GM12878 (cell line): Measurements from ENCODE around the gene SYT8.

ENCODE experiments used
- ATF7 ChIP-seq: fragments of 450-650 bp; IDR thresholded peaks from 2 replicates; pipeline ENCODE4 v1.6.1; 2016; ENCODE audit warnings: low read depth, mild to moderate bottlenecking
- CTCF ChIP-seq, 3 experiments: IDR thresholded peaks in 2 of 3; conservative IDR thresholded peaks in 1 of 3; 2 replicates each; pipeline ENCODE4 v1.5.1; 2011; ENCODE audit warnings: low read depth in 3 of 3, low read length in 3 of 3, mild to moderate bottlenecking in 3 of 3, control low read depth in 2 of 3, moderate library complexity in 2 of 3, inconsistent platforms in 1 of 3, mixed read lengths in 1 of 3; ENCODE audit not compliant: control insufficient read depth in 2 of 3, insufficient read depth in 1 of 3; ENCODE audit errors: extremely low read depth in 1 of 3
- EZH2 ChIP-seq: IDR thresholded peaks from 2 replicates; pipeline ENCODE4 v1.6.1; 2012; ENCODE audit warnings: low read depth, mild to moderate bottlenecking, control low read depth, inconsistent platforms, low read length, borderline replicate concordance; ENCODE audit not compliant: control insufficient read depth
- MTA3 ChIP-seq: IDR thresholded peaks from 2 replicates; pipeline ENCODE4 v1.6.1; 2012; ENCODE audit warnings: low read length, inconsistent platforms, borderline replicate concordance
- SREBF1 ChIP-seq: IDR thresholded peaks from 2 replicates; pipeline ENCODE4 v1.6.1; 2012; ENCODE audit warnings: mild to moderate bottlenecking, low read length
- TF ChIP-seq, protein P1 (sequence below): IDR thresholded peaks from 2 replicates; pipeline ENCODE4 v1.6.1; 2012; ENCODE audit warnings: low read depth, low read length, improper control_type of control experiment
- TF ChIP-seq, protein P2 (sequence below): IDR thresholded peaks from 2 replicates; pipeline ENCODE4 v1.6.1; 2011; ENCODE audit warnings: mild to moderate bottlenecking, low read depth, low read length, moderate library complexity; ENCODE audit not compliant: insufficient replicate concordance

DNA sequence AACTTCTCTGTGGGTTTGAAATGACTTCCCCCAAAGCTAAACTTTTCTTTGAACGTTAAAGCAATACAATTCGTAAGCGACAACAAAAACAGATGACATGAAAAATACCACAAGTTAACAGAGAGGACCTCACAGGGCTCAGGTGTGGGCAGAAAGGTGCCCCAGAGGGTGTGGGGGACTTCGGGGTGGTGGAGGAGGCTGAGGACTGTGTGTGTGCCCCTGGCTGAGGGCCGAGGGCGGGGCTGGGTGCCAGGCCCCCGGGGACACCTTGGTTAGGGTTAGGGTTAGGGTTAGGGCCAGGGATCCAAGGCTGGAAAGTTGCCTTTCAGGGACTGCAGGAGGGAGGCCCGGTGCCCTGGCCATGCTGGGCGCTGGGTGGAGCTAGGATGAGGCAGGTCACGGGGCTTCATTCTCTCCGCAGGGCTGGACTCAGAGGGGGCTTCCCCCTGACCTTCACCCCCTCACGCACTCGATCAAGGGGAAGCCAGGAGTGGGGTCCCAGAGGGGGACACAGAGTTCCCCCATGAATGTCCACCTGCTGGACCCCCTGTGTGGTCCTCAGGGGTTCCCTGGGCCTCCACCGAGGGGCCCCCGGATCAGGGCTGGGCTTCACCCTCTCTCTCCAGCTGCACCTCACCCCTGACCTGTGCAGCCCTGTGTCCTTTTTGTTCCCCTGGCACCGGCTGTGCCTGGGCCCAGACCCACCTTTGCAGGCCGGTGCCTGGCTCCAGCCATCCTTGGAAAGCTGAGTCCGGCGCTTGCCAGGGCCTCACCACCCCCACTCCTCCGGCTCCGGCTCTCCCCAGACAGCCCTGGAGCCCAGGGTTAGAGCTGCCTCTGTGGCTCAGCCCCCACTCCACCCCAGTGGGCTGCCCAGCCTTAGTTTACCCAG lies 11.0 kb downstream of the SYT8 start:
- TF ChIP-seq, protein P1, sequence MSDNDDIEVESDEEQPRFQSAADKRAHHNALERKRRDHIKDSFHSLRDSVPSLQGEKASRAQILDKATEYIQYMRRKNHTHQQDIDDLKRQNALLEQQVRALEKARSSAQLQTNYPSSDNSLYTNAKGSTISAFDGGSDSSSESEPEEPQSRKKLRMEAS, result no peak
- TF ChIP-seq SREBF1 (no peak), CTCF (IDR thresholded peaks at IDR 0.05 in 2 of 3, conservative IDR thresholded peaks at IDR 0.05 in 1 of 3; ENCODE audit: control insufficient read depth in 2 of 3, extremely low read depth in 1 of 3, insufficient read depth in 1 of 3, low read depth in 3 of 3, low read length in 3 of 3) (no peak), MTA3 (no peak), EZH2 (no peak), ATF7 (no peak)
- TF ChIP-seq, protein P2, sequence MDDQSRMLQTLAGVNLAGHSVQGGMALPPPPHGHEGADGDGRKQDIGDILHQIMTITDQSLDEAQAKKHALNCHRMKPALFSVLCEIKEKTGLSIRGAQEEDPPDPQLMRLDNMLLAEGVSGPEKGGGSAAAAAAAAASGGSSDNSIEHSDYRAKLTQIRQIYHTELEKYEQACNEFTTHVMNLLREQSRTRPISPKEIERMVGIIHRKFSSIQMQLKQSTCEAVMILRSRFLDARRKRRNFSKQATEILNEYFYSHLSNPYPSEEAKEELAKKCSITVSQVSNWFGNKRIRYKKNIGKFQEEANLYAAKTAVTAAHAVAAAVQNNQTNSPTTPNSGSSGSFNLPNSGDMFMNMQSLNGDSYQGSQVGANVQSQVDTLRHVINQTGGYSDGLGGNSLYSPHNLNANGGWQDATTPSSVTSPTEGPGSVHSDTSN, result no peak
